ENCODE data around the gene NARS2.

DNA sequence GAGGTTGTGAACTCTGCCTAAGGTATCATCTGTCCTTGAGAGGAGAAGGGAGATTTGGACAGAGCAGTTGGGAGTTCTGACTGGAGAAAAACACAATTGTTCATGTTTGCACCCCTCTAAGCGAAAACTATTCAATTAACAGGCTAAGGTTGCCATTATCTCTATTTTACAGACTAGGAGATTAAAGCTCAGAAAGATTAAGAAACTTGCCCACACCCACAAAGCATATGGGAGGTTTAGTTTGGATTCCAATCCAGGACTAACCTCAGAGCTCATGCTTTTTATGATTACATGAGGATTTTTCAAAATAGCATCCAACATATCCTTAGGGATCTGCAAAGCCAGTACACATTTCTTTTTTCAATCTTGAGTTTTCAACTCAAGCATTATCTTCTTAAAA is 179.1 kb downstream of the NARS2 start:
- no peak for TF ChIP-seq YBX1 (IDR thresholded peaks at IDR 0.05)
- TF ChIP-seq, protein P1, sequence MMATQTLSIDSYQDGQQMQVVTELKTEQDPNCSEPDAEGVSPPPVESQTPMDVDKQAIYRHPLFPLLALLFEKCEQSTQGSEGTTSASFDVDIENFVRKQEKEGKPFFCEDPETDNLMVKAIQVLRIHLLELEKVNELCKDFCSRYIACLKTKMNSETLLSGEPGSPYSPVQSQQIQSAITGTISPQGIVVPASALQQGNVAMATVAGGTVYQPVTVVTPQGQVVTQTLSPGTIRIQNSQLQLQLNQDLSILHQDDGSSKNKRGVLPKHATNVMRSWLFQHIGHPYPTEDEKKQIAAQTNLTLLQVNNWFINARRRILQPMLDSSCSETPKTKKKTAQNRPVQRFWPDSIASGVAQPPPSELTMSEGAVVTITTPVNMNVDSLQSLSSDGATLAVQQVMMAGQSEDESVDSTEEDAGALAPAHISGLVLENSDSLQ (IDR thresholded peaks at IDR 0.05): no peak
- TF ChIP-seq, protein P2, sequence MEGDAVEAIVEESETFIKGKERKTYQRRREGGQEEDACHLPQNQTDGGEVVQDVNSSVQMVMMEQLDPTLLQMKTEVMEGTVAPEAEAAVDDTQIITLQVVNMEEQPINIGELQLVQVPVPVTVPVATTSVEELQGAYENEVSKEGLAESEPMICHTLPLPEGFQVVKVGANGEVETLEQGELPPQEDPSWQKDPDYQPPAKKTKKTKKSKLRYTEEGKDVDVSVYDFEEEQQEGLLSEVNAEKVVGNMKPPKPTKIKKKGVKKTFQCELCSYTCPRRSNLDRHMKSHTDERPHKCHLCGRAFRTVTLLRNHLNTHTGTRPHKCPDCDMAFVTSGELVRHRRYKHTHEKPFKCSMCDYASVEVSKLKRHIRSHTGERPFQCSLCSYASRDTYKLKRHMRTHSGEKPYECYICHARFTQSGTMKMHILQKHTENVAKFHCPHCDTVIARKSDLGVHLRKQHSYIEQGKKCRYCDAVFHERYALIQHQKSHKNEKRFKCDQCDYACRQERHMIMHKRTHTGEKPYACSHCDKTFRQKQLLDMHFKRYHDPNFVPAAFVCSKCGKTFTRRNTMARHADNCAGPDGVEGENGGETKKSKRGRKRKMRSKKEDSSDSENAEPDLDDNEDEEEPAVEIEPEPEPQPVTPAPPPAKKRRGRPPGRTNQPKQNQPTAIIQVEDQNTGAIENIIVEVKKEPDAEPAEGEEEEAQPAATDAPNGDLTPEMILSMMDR (IDR thresholded peaks at IDR 0.05 in 2 of 3, conservative IDR thresholded peaks at IDR 0.05 in 1 of 3; ENCODE audit: insufficient read depth in 2 of 3, low read depth in 1 of 3, low read length in 3 of 3): no peak
- TF ChIP-seq RBM34 (IDR thresholded peaks at IDR 0.05; ENCODE audit: borderline replicate concordance, insufficient read depth, low read length): no peak

Data from K562 (cell line).